Tibial nerve (tissue), 4 donors: ENCODE data around the gene FANCE.

Experiments
- EP300 ChIP-seq, 2 donors: sonication (generic); formaldehyde crosslinking; IDR thresholded peaks; one replicate each; pipeline ENCODE4 v1.6.1; 2017; ENCODE audit warnings: antibody characterized with exemption in 2 of 2, mild to moderate bottlenecking in 1 of 2
- POLR2A ChIP-seq, 2 donors: fragments of 450-650 bp; IDR thresholded peaks; one replicate each; pipeline ENCODE4 v1.6.1; 2017; ENCODE audit warnings: antibody characterized with exemption in 2 of 2, mild to moderate bottlenecking in 2 of 2, moderate library complexity in 2 of 2
- TF ChIP-seq, protein P1 (sequence below), 5 experiments: fragments of 200-600 bp in 3 of 5; fragments of 450-650 bp in 2 of 5; sonication (generic) in 3 of 5; IDR thresholded peaks; one replicate each; pipeline ENCODE4 v1.5.1; 2016 to 2019; ENCODE audit warnings: antibody characterized with exemption in 5 of 5, mild to moderate bottlenecking in 3 of 5, moderate library complexity in 2 of 5

DNA sequence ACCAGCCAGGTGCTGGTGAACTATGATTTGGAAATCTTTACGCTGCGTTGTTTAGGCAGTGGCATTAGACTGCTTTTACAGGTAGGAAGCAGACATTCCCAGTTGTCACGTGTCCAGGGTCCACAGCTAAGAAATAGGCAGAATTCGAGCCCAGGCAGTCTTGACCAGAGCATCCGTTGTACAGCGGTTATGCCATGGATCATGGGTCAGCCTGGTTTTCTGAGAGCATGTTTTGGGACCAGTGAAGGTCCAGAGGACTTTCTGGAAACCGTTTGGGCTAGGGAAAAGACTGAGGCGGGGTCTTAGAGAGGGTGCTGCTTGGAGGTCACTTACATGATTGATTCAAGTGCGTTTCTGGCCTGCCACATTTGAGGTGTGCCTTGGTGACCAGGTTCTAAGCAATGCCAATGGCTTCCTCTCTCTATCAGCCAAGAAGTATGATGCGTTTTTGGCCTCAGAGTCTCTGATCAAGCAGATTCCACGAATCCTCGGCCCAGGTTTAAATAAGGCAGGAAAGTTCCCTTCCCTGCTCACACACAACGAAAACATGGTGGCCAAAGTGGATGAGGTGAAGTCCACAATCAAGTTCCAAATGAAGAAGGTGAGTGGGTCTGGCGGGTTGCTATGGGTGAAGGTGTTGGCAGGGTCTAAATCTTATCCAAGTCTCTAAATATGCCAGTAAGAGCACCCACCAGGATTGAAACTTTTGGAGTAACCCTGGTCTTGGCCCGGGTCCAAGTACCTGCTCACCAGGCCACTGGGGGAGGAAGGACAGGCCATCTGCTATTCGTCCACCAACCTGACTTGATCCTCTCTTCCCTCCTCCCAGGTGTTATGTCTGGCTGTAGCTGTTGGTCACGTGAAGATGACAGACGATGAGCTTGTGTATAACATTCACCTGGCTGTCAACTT is 17.9 kb downstream of the FANCE start:
- TF ChIP-seq, protein P1, sequence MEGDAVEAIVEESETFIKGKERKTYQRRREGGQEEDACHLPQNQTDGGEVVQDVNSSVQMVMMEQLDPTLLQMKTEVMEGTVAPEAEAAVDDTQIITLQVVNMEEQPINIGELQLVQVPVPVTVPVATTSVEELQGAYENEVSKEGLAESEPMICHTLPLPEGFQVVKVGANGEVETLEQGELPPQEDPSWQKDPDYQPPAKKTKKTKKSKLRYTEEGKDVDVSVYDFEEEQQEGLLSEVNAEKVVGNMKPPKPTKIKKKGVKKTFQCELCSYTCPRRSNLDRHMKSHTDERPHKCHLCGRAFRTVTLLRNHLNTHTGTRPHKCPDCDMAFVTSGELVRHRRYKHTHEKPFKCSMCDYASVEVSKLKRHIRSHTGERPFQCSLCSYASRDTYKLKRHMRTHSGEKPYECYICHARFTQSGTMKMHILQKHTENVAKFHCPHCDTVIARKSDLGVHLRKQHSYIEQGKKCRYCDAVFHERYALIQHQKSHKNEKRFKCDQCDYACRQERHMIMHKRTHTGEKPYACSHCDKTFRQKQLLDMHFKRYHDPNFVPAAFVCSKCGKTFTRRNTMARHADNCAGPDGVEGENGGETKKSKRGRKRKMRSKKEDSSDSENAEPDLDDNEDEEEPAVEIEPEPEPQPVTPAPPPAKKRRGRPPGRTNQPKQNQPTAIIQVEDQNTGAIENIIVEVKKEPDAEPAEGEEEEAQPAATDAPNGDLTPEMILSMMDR (IDR thresholded peaks at IDR 0.05), result no peak
- no peak for TF ChIP-seq POLR2A (IDR thresholded peaks at IDR 0.05)
- no peak for TF ChIP-seq EP300 (IDR thresholded peaks at IDR 0.05)
